ENCODE data around the gene SLC5A6. TPM values are rescaled to one million over a fixed set of nuclear protein-coding genes. Genes with fewer than 3 reads are reported as not detected.
"Not testable (repeated sequence)": the region's sequence is repeated elsewhere in the genome, so short reads cannot be mapped to it uniquely, and the experiment has no call there.

Gene SLC5A6
- total and polyA plus RNA-seq, 2 donors (not counting 1 experiment from before 2014, with no cell fraction given) = 50.8 to 52.6 TPM

- H3K27me3 Mint-ChIP-seq; H3K27ac ChIP-seq (ENCODE audit: low read length in 2 of 2); H3K9ac ChIP-seq (ENCODE audit: low read length); H3K4me3 Mint-ChIP-seq; H3K79me2 ChIP-seq (ENCODE audit: control insufficient read depth, insufficient read depth, low read length); POLR2A ChIA-PET; ATAC-seq (ENCODE audit: low read depth); CTCF ChIA-PET; H3K27me3 ChIP-seq (replicated peaks in 1 of 4; ENCODE audit: control extremely low read depth in 1 of 4, control insufficient read depth in 3 of 4, insufficient read depth in 4 of 4, low read length in 3 of 4); H3K4me1 ChIP-seq (ENCODE audit: control insufficient read depth in 2 of 2, insufficient read depth in 2 of 2, low read length in 2 of 2); intact Hi-C loops (cut with micrococcal nuclease); H3K4me1 Mint-ChIP-seq; H2AFZ ChIP-seq (ENCODE audit: insufficient read depth, low read depth, low read length, poor library complexity, severe bottlenecking); H4K20me1 ChIP-seq (ENCODE audit: control insufficient read depth, insufficient read depth, low read length, poor library complexity, severe bottlenecking); H3K9me3 ChIP-seq (ENCODE audit: control extremely low read depth in 1 of 3, control insufficient read depth in 2 of 3, insufficient read depth in 1 of 3, low read length in 2 of 3); H3K4me2 ChIP-seq (replicated peaks; ENCODE audit: low read depth, low read length, poor library complexity, severe bottlenecking); H3K9me3 Mint-ChIP-seq (ENCODE audit: insufficient read depth); H3K27ac Mint-ChIP-seq; H3K36me3 ChIP-seq (replicated peaks in 1 of 2; ENCODE audit: control extremely low read depth in 1 of 2, control insufficient read depth in 1 of 2, extremely low read depth in 1 of 2, insufficient read depth in 2 of 2, low read length in 1 of 2); DNase-seq; H3K4me3 ChIP-seq (ENCODE audit: control extremely low read depth in 1 of 5, extremely low read depth in 1 of 5, insufficient read depth in 1 of 5, low read depth in 2 of 5, low read length in 4 of 5): not testable (repeated sequence)
- no CpG with 5 or more reads among the region's 3 CpGs for WGBS (ENCODE audit: insufficient coverage)
These were observed 16.3 kb downstream of the SLC5A6 start for GRCh38 chr2:27195799-27196198.

- CTCF ChIA-PET = interaction anchor here (1.0 kb wide), 1 partner anchor 25 kb away, joined by 3 read pairs; no protein-coding TSS in a partner anchor
- Histone ChIP-seq H3K79me2 (ENCODE audit: control insufficient read depth, insufficient read depth, low read length) (no peaks in the 10 kb centered on the region), H3K9ac (ENCODE audit: low read length) (no peak overlapping the region), H3K27me3 (replicated peaks in 1 of 4; ENCODE audit: control extremely low read depth in 1 of 4, control insufficient read depth in 3 of 4, insufficient read depth in 4 of 4, low read length in 3 of 4) (no peaks in the 10 kb centered on the region), H3K36me3 (replicated peaks in 1 of 2; ENCODE audit: control extremely low read depth in 1 of 2, control insufficient read depth in 1 of 2, extremely low read depth in 1 of 2, insufficient read depth in 2 of 2, low read length in 1 of 2) (no peaks in the 10 kb centered on the region), H4K20me1 (ENCODE audit: control insufficient read depth, insufficient read depth, low read length, poor library complexity, severe bottlenecking) (no peaks in the 10 kb centered on the region), H3K4me2 (replicated peaks; ENCODE audit: low read depth, low read length, poor library complexity, severe bottlenecking) (no peak overlapping the region), H3K27ac (ENCODE audit: low read length in 2 of 2) (no peak overlapping the region), H3K9me3 (ENCODE audit: control extremely low read depth in 1 of 3, control insufficient read depth in 2 of 3, insufficient read depth in 1 of 3, low read length in 2 of 3) (peaks cover 0 to 1% (median 0%) of the 10 kb centered on the region in 3 donors), H3K4me1 (ENCODE audit: control insufficient read depth in 2 of 2, insufficient read depth in 2 of 2, low read length in 2 of 2) (no peaks in the 10 kb centered on the region), H2AFZ (ENCODE audit: insufficient read depth, low read depth, low read length, poor library complexity, severe bottlenecking) (no peak overlapping the region), H3K4me3 (ENCODE audit: control extremely low read depth in 1 of 5, extremely low read depth in 1 of 5, insufficient read depth in 1 of 5, low read depth in 2 of 5, low read length in 4 of 5) (no peak overlapping the region)
- ATAC-seq (ENCODE audit: low read depth) = no peak
- H3K4me3 Mint-ChIP-seq = no peak overlapping the region
- no peaks in the 10 kb centered on the region for H3K4me1 Mint-ChIP-seq
- TF ChIP-seq CTCF (IDR thresholded peaks at IDR 0.05) = no peak
- no peak for TF ChIP-seq EZH2 (IDR thresholded peaks at IDR 0.05; ENCODE audit: borderline replicate concordance, insufficient read depth, low read depth, low read length, poor library complexity, severe bottlenecking)
- H3K9me3 Mint-ChIP-seq (ENCODE audit: insufficient read depth) = no peaks in the 10 kb centered on the region
- DNase-seq = no peak
- no peaks in the 10 kb centered on the region for H3K27me3 Mint-ChIP-seq
- intact Hi-C loops (cut with micrococcal nuclease) = no loop called here
- no peak overlapping the region for H3K27ac Mint-ChIP-seq
- POLR2A ChIA-PET = no interaction called here
- WGBS (ENCODE audit: insufficient coverage) = 88% methylated on average over 13 of the region's 17 CpGs
These were observed 17.3 kb downstream of the SLC5A6 start for GRCh38 chr2:27194538-27195354.

Data from B cell (primary cell).